K562 (cell line): ENCODE data around the gene SLC12A6. TPM values are rescaled to one million over a fixed set of nuclear protein-coding genes. Genes with fewer than 3 reads are reported as not detected.

ENCODE experiments used
- CBFA2T2 ChIP-seq: fragments of 450-650 bp; conservative IDR thresholded peaks from 2 replicates; pipeline ENCODE4 v1.6.1; 2017; ENCODE audit warnings: mild to moderate bottlenecking
- CHD2 ChIP-seq: IDR thresholded peaks from 2 replicates; pipeline ENCODE4 v1.6.1; 2011; ENCODE audit warnings: low read depth, low read length
- CSDE1 ChIP-seq, 2 experiments: fragments of 450-650 bp; IDR thresholded peaks; 2 replicates each; pipeline ENCODE4 v1.6.1; 2016; ENCODE audit warnings: mild to moderate bottlenecking in 1 of 2
- EGR1 ChIP-seq: fragments of 450-650 bp; conservative IDR thresholded peaks from 2 replicates; pipeline ENCODE4 v1.6.1; 2017; ENCODE audit warnings: mild to moderate bottlenecking
- FOXA1 ChIP-seq: fragments of 450-650 bp; IDR thresholded peaks from 2 replicates; pipeline ENCODE4 v1.6.1; 2016; ENCODE audit warnings: mild to moderate bottlenecking, borderline replicate concordance
- KLF13 ChIP-seq: fragments of 450-650 bp; IDR thresholded peaks from 2 replicates; pipeline ENCODE4 v1.6.1; 2016; ENCODE audit warnings: missing genetic modification characterization, low read depth, mild to moderate bottlenecking, missing compliant biosample characterization, moderate library complexity, borderline replicate concordance
- MED1 ChIP-seq: sonication (generic); formaldehyde crosslinking; IDR thresholded peaks from 2 replicates; pipeline ENCODE4 v1.8.1; 2023; ENCODE audit warnings: missing genetic modification reagents, borderline replicate concordance
- MYC ChIP-seq, 2 experiments: fragments of 250-450 bp in 1 of 2; sonication (Bioruptor Pico) in 1 of 2; IDR thresholded peaks; 2 replicates each; pipeline versions ENCODE4 v1.5.1 to v1.6.1; 2012 to 2021; ENCODE audit warnings: low read depth in 2 of 2, borderline replicate concordance in 1 of 2, improper control_type of control experiment in 1 of 2, low read length in 1 of 2, mild to moderate bottlenecking in 1 of 2, moderate library complexity in 1 of 2
- PCBP2 ChIP-seq: fragments of 200-400 bp; formaldehyde crosslinking; IDR thresholded peaks from 2 replicates; pipeline ENCODE4 v1.6.1; 2018; ENCODE audit warnings: low read length, low read depth, mild to moderate bottlenecking, moderate library complexity; ENCODE audit not compliant: poor library complexity, severe bottlenecking
- POLR2B ChIP-seq: fragments of 450-650 bp; IDR thresholded peaks from 2 replicates; pipeline ENCODE4 v1.6.1; 2018; ENCODE audit warnings: low read depth; ENCODE audit not compliant: partially characterized antibody
- U2AF1 ChIP-seq: fragments of 200-400 bp; formaldehyde crosslinking; optimal IDR thresholded peaks from 2 replicates; pipeline ENCODE3; 2017; ENCODE audit warnings: mild to moderate bottlenecking, low read depth, low read length, moderate library complexity
- ZC3H4 ChIP-seq: sonication (generic); formaldehyde crosslinking; IDR thresholded peaks from 2 replicates; pipeline ENCODE4 v1.9.0; 2021; ENCODE audit warnings: missing genetic modification reagents, borderline replicate concordance
- ZNF589 ChIP-seq: fragments of 200-800 bp; sonication (Bioruptor generic); IDR thresholded peaks from 2 replicates; pipeline ENCODE4 v1.6.1; 2016; ENCODE audit warnings: low read depth, missing genetic modification characterization, missing compliant biosample characterization
- ZNF717 ChIP-seq: fragments of 250-450 bp; sonication (Bioruptor Pico); IDR thresholded peaks from 2 replicates; pipeline ENCODE4 v1.5.0; 2021
- polyA plus RNA-seq, 8 experiments: library from polyadenylated mRNA; depleted of rRNA in 4 of 8; stranded (reverse) in 5 of 8; unstranded in 3 of 8; fragments of >200 nt; fragmentation: Nextera tagmentation in 2 of 8; fragmentation: Illumina TruSeq in 1 of 8; extraction: Ambion mirVana in 2 of 8; extraction: Trizol in 1 of 8; gene quantifications; 2 replicates each; pipeline versions ENCODE4 v1.2.1 to v1.2.3, GENCODE V29; 2011 to 2014; ENCODE audit warnings: inconsistent platforms in 1 of 8, missing spikeins in 1 of 8
- total RNA-seq, 7 experiments: library from RNA; depleted of rRNA in 6 of 7; stranded (reverse); fragments of >200 nt in 6 of 7; fragmentation: Illumina TruSeq in 2 of 7; extraction: Trizol in 2 of 7; gene quantifications; 2 replicates each; pipeline versions ENCODE4 v1.2.1 to v1.2.3, GENCODE V29; 2011 to 2021; ENCODE audit warnings: low replicate concordance in 1 of 7
- TF ChIP-seq, protein P1 (sequence below): sonication (generic); formaldehyde crosslinking; IDR thresholded peaks from 2 replicates; pipeline ENCODE4 v1.8.0; 2022; ENCODE audit warnings: missing genetic modification reagents, mild to moderate bottlenecking, moderate library complexity, borderline replicate concordance
- TF ChIP-seq, protein P2 (sequence below), 2 experiments: IDR thresholded peaks; 2 replicates each; pipeline ENCODE4 v1.6.1; 2011; ENCODE audit warnings: borderline replicate concordance in 1 of 2, control low read depth in 1 of 2, low read depth in 1 of 2, low read length in 1 of 2, mild to moderate bottlenecking in 1 of 2, mixed read lengths in 1 of 2, moderate library complexity in 1 of 2; ENCODE audit not compliant: insufficient read depth in 1 of 2, insufficient read length in 1 of 2, poor library complexity in 1 of 2, severe bottlenecking in 1 of 2; ENCODE audit errors: extremely low read depth in 1 of 2
- TF ChIP-seq, protein P3 (sequence below), 2 experiments: fragments of 450-650 bp in 1 of 2; sonication (generic) in 1 of 2; formaldehyde crosslinking in 1 of 2; IDR thresholded peaks in 1 of 2; conservative IDR thresholded peaks in 1 of 2; 2 replicates each; pipeline versions ENCODE4 v1.6.1 to v1.8.1; 2016 to 2023; ENCODE audit warnings: mild to moderate bottlenecking in 2 of 2, moderate library complexity in 2 of 2, inconsistent platforms in 1 of 2, missing genetic modification reagents in 1 of 2
- TF ChIP-seq, protein P4 (sequence below), 2 experiments: IDR thresholded peaks; 2 replicates each; pipeline ENCODE4 v1.6.1; 2012; ENCODE audit warnings: improper control_type of control experiment in 2 of 2, low read depth in 2 of 2, low read length in 2 of 2, borderline replicate concordance in 1 of 2

SLC12A6 gene
- total and polyA plus RNA-seq, 9 of the 15 experiments (the other 6 are each of a cell fraction or from before 2014, with no cell fraction given): 1.4 to 16.4 (median 6.7) TPM

DNA sequence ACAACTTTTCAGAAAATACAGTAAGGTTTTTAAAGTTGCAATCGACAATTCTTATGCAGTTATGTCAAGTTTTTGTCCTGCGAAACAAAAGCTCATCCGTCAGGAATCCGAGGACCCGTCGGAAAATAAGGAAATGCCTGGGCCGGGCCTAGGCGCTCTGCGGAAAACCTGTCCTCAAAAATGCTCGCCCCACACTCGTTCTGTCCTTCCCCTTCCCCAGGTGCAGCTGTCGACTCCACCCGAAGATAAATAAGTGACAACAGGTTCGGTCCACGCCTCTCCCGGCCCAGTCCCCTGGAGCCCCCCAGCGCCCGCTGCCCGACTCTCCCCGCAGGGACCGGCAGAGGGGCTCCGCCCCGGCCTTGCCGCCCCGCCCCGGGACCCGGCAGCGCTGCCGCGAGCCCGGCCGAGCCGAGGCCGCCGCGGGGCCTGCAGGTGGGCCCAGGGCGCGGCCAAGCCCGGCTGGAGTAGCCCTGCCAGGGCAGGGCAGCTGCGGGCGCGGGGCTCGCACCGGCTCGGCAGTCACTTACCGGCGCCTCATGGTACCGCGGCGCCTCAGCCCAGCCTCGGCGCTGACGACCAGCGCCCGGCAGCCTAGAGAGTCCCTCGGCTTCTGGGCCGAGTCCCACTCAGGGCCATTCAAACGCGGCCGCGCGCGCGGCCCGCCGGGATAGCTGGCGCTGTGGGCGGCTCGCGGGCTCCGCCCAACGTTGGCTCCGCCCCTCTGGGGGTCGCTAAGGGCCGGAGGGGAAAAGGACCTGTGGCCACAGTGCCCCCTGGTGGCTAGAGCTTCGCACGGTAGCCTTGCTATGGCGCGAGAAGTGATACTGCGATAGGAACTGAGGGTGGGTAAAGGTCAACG lies 127.9 kb downstream of the SLC12A6 start, which contains the start of gene KATNBL1 (continued):
- peak; percentile 60 for TF ChIP-seq U2AF1
- TF ChIP-seq CHD2: 0 out of 2 replicates have a peak, but pooled peaks have one; percentile 21
- TF ChIP-seq MYC (IDR thresholded peaks at IDR 0.05; ENCODE audit: low read depth, low read length): peak; percentile 83
- TF ChIP-seq MYC (CRISPR knock-in tag; IDR thresholded peaks at IDR 0.05; ENCODE audit: borderline replicate concordance, low read depth): no peak
- TF ChIP-seq, protein P1, sequence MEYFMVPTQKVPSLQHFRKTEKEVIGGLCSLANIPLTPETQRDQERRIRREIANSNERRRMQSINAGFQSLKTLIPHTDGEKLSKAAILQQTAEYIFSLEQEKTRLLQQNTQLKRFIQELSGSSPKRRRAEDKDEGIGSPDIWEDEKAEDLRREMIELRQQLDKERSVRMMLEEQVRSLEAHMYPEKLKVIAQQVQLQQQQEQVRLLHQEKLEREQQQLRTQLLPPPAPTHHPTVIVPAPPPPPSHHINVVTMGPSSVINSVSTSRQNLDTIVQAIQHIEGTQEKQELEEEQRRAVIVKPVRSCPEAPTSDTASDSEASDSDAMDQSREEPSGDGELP (CRISPR knock-in tag): peak; percentile 44; the same call in 1 of the 2 replicates
- TF ChIP-seq FOXA1: no peak
- no peak for TF ChIP-seq CSDE1 (IDR thresholded peaks at IDR 0.05)
- TF ChIP-seq, protein P2, sequence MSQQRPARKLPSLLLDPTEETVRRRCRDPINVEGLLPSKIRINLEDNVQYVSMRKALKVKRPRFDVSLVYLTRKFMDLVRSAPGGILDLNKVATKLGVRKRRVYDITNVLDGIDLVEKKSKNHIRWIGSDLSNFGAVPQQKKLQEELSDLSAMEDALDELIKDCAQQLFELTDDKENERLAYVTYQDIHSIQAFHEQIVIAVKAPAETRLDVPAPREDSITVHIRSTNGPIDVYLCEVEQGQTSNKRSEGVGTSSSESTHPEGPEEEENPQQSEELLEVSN (IDR thresholded peaks at IDR 0.05; ENCODE audit: borderline replicate concordance in 1 of 2, extremely low read depth in 1 of 2, insufficient read depth in 1 of 2, insufficient read length in 1 of 2, low read depth in 1 of 2, low read length in 1 of 2, poor library complexity in 1 of 2, severe bottlenecking in 1 of 2): peak in 1 of 2 experiments; percentile 57
- TF ChIP-seq PCBP2: no peak
- TF ChIP-seq ZC3H4: no peak
- no peak for TF ChIP-seq ZNF589
- TF ChIP-seq, protein P3, sequence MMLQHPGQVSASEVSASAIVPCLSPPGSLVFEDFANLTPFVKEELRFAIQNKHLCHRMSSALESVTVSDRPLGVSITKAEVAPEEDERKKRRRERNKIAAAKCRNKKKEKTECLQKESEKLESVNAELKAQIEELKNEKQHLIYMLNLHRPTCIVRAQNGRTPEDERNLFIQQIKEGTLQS (IDR thresholded peaks at IDR 0.05): no peak
- TF ChIP-seq, protein P3 (CRISPR knock-in tag; conservative IDR thresholded peaks at IDR 0.05): peak; percentile 51; the same call in 1 of the 2 replicates
- TF ChIP-seq POLR2B: peak; percentile 72
- TF ChIP-seq, protein P4, sequence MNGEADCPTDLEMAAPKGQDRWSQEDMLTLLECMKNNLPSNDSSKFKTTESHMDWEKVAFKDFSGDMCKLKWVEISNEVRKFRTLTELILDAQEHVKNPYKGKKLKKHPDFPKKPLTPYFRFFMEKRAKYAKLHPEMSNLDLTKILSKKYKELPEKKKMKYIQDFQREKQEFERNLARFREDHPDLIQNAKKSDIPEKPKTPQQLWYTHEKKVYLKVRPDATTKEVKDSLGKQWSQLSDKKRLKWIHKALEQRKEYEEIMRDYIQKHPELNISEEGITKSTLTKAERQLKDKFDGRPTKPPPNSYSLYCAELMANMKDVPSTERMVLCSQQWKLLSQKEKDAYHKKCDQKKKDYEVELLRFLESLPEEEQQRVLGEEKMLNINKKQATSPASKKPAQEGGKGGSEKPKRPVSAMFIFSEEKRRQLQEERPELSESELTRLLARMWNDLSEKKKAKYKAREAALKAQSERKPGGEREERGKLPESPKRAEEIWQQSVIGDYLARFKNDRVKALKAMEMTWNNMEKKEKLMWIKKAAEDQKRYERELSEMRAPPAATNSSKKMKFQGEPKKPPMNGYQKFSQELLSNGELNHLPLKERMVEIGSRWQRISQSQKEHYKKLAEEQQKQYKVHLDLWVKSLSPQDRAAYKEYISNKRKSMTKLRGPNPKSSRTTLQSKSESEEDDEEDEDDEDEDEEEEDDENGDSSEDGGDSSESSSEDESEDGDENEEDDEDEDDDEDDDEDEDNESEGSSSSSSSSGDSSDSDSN (IDR thresholded peaks at IDR 0.05; ENCODE audit: borderline replicate concordance in 1 of 2, low read depth in 2 of 2, low read length in 2 of 2): peak; percentile 97 to 99
- peak; percentile 52; the same call in 1 of the 2 replicates for TF ChIP-seq KLF13 (tag)
- no peak for TF ChIP-seq MED1 (CRISPR knock-in tag)
- no peak for TF ChIP-seq CBFA2T2
- no peak for TF ChIP-seq ZNF717 (CRISPR knock-in tag)
- TF ChIP-seq EGR1: peak; percentile 77
